ENCODE data around the gene HES4. TPM values are rescaled to one million over a fixed set of nuclear protein-coding genes. Genes with fewer than 3 reads are reported as not detected.

HES4 gene
- total RNA-seq, 3 donors from 2014 or later: 8.3 to 36.4 (median 34.2) TPM

GRCh38 chr1:1006305-1007159 lies 6.6 kb upstream of the HES4 start:
- Histone ChIP-seq H3K36me3 (no peaks in the 10 kb centered on the region), H3K27ac (no peak overlapping the region), H3K27me3 (peaks cover 0 to 2% of the 10 kb centered on the region in 2 donors), H3K9me3 (no peaks in the 10 kb centered on the region), H3K4me3 (no peak overlapping the region), H3K4me1 (peaks cover 0 to 8% of the 10 kb centered on the region in 2 donors)
- DNase-seq (ENCODE audit: low spot score in 2 of 2): no peak
- intact Hi-C loops (cut with DNase I; ENCODE audit: low total_unique reads): no loop called here
- TF ChIP-seq CTCF (IDR thresholded peaks at IDR 0.05) (no peak), POLR2AphosphoS5 (IDR thresholded peaks at IDR 0.05) (no peak), POLR2A (IDR thresholded peaks at IDR 0.05) (no peak)

- intact Hi-C loops (cut with DNase I; ENCODE audit: low total_unique reads): no loop called here
- H3K4me1 ChIP-seq: peaks cover 0 to 13% of the 10 kb centered on the region in 2 donors
These were observed 5.9 kb upstream of the HES4 start for GRCh38 chr1:1005774-1006304.

GRCh38 chr1:1004780-1005697 lies 5.1 kb upstream of the HES4 start:
- H3K27me3 ChIP-seq: peaks cover 0 to 4% of the 10 kb centered on the region in 2 donors
- TF ChIP-seq CTCF (IDR thresholded peaks at IDR 0.05): no peak
- TF ChIP-seq POLR2A (IDR thresholded peaks at IDR 0.05): no peak
- TF ChIP-seq POLR2AphosphoS5 (IDR thresholded peaks at IDR 0.05): no peak
- no peaks in the 10 kb centered on the region for H3K36me3 ChIP-seq
- intact Hi-C loops (cut with DNase I; ENCODE audit: low total_unique reads): loop anchor here (5.0 kb wide), 1 partner anchor 1187 kb away; the partner anchor contains the start of gene FAAP20
- peaks cover 0 to 19% of the 10 kb centered on the region in 2 donors for H3K4me1 ChIP-seq
- H3K4me3 ChIP-seq: no peak overlapping the region
- no peak for DNase-seq (ENCODE audit: low spot score in 2 of 2)
- H3K27ac ChIP-seq: peak overlapping the region in 1 of 2 donors; percentile 1
- no peaks in the 10 kb centered on the region for H3K9me3 ChIP-seq

More at GRCh38 chr1:1005774-1006304, 5.9 kb upstream of the HES4 start:
- Histone ChIP-seq H3K36me3 (no peaks in the 10 kb centered on the region), H3K9me3 (no peaks in the 10 kb centered on the region), H3K27ac (peak overlapping the region in 1 of 2 donors; percentile 0), H3K4me3 (no peak overlapping the region), H3K27me3 (peaks cover 0 to 4% of the 10 kb centered on the region in 2 donors)
- TF ChIP-seq POLR2AphosphoS5 (IDR thresholded peaks at IDR 0.05) (no peak), POLR2A (IDR thresholded peaks at IDR 0.05) (no peak), CTCF (IDR thresholded peaks at IDR 0.05) (no peak)
- no peak for DNase-seq (ENCODE audit: low spot score in 2 of 2)

- no peak for TF ChIP-seq CTCF (IDR thresholded peaks at IDR 0.05)
- Histone ChIP-seq H3K4me1 (peaks cover 1 to 21% of the 10 kb centered on the region in 2 donors), H3K27me3 (peaks cover 0 to 4% of the 10 kb centered on the region in 2 donors), H3K27ac (no peak overlapping the region), H3K9me3 (no peaks in the 10 kb centered on the region), H3K4me3 (no peak overlapping the region), H3K36me3 (no peaks in the 10 kb centered on the region)
- intact Hi-C loops (cut with DNase I; ENCODE audit: low total_unique reads): loop anchor here (5.0 kb wide), 1 partner anchor 1188 kb away; the partner anchor contains the start of gene FAAP20
- DNase-seq (ENCODE audit: low spot score in 2 of 2): no peak
These were observed 4.5 kb upstream of the HES4 start for GRCh38 chr1:1004420-1004779.

Measured in breast epithelium (tissue), 4 donors.